Esophagus muscularis mucosa (tissue), 4 donors: ENCODE results near the gene BIRC6.

Experiments used
- CTCF ChIP-seq, 3 experiments: fragments of 200-600 bp in 2 of 3; fragments of 450-650 bp in 1 of 3; sonication (generic) in 2 of 3; IDR thresholded peaks; one replicate each; pipeline ENCODE4 v1.5.1; 2017 to 2019; ENCODE audit warnings: antibody characterized with exemption in 3 of 3, mild to moderate bottlenecking in 2 of 3, moderate library complexity in 1 of 3
- EP300 ChIP-seq: sonication (generic); formaldehyde crosslinking; IDR thresholded peaks from one replicate; pipeline ENCODE4 v1.6.1; 2017; ENCODE audit warnings: antibody characterized with exemption
- POLR2A ChIP-seq: fragments of 450-650 bp; IDR thresholded peaks from one replicate; pipeline ENCODE4 v1.6.1; 2017; ENCODE audit warnings: antibody characterized with exemption, moderate library complexity, mild to moderate bottlenecking, low read depth
- POLR2AphosphoS5 ChIP-seq, 2 donors: sonication (generic); formaldehyde crosslinking; IDR thresholded peaks; one replicate each; pipeline ENCODE4 v1.6.1; 2017; ENCODE audit warnings: antibody characterized with exemption in 2 of 2

GRCh38 chr2:32614084-32614483 lies 257.3 kb downstream of the BIRC6 start:
- no peak for TF ChIP-seq CTCF (IDR thresholded peaks at IDR 0.05)
- no peak for TF ChIP-seq POLR2AphosphoS5 (IDR thresholded peaks at IDR 0.05)
- TF ChIP-seq POLR2A, result no peak
- TF ChIP-seq EP300, result no peak
